WTC11 (cell line): ENCODE data around the gene RBM19. TPM values are rescaled to one million over a fixed set of nuclear protein-coding genes. Genes with fewer than 3 reads are reported as not detected.

Experiments used
- ATAC-seq: fragments of 200-7000 bp; cut with Tn5 transposase; 2 replicates; pipeline ENCODE4 v1.10.0; 2021; ENCODE audit warnings: mild to moderate bottlenecking, moderate library complexity
- CTCF ChIA-PET: fragments of 300-600 bp; sonication (Branson Sonifier 250); formaldehyde crosslinking; loops from one replicate; lab custom pipeline; 2021; ENCODE audit warnings: antibody characterized with exemption; lab: Charles Lee
- POLR2A ChIA-PET: fragments of 350-600 bp; sonication (Branson Sonifier 250); formaldehyde crosslinking; loops from one replicate; lab custom pipeline; 2021; ENCODE audit warnings: antibody characterized with exemption; lab: Charles Lee
- DNase-seq: peaks from one replicate; pipeline ENCODE4 v3.0.0; 2021; ENCODE audit warnings: low spot score
- H3K27ac Mint-ChIP-seq: 2 replicates; pipeline ENCODE4 v1.8.0; 2021; ENCODE audit warnings: mixed read lengths
- H3K27me3 Mint-ChIP-seq: 2 replicates; pipeline ENCODE4 v1.8.0; 2021; ENCODE audit warnings: low read depth, mild to moderate bottlenecking, moderate library complexity, mixed read lengths
- H3K36me3 Mint-ChIP-seq: 2 replicates; pipeline ENCODE4 v1.8.0; 2021; ENCODE audit warnings: mixed read lengths
- H3K4me1 Mint-ChIP-seq: 2 replicates; pipeline ENCODE4 v1.8.0; 2022; ENCODE audit warnings: mixed read lengths
- H3K4me3 Mint-ChIP-seq: 2 replicates; pipeline ENCODE4 v1.8.0; 2021; ENCODE audit warnings: mild to moderate bottlenecking, moderate library complexity, mixed read lengths
- H3K9me3 Mint-ChIP-seq: 2 replicates; pipeline ENCODE4 v1.8.0; 2021; ENCODE audit warnings: mixed read lengths
- AR ChIP-seq: fragments of 250-450 bp; sonication (Bioruptor Pico); IDR thresholded peaks from 2 replicates; pipeline ENCODE4 v1.9.0; 2021; ENCODE audit warnings: mild to moderate bottlenecking
- ATF1 ChIP-seq: sonication (generic); formaldehyde crosslinking; IDR thresholded peaks from 2 replicates; pipeline ENCODE4 v1.8.1; 2023; ENCODE audit warnings: mild to moderate bottlenecking, moderate library complexity, missing genetic modification reagents
- FOXP1 ChIP-seq: sonication (generic); formaldehyde crosslinking; IDR thresholded peaks from 2 replicates; pipeline ENCODE4 v1.8.0; 2022; ENCODE audit warnings: missing genetic modification reagents, mild to moderate bottlenecking, moderate library complexity, borderline replicate concordance
- MLX ChIP-seq: sonication (generic); formaldehyde crosslinking; IDR thresholded peaks from 2 replicates; pipeline ENCODE4 v1.8.1; 2023; ENCODE audit warnings: mild to moderate bottlenecking, missing genetic modification reagents, moderate library complexity
- STAT6 ChIP-seq: sonication (generic); formaldehyde crosslinking; conservative IDR thresholded peaks from 2 replicates; pipeline ENCODE4 v1.8.1; 2023; ENCODE audit warnings: mild to moderate bottlenecking, low read depth, missing genetic modification reagents, moderate library complexity
- TCF7 ChIP-seq: sonication (generic); formaldehyde crosslinking; IDR thresholded peaks from 2 replicates; pipeline ENCODE4 v1.8.0; 2022; ENCODE audit warnings: mild to moderate bottlenecking, low read depth, missing genetic modification reagents, moderate library complexity
- TEAD4 ChIP-seq: sonication (generic); formaldehyde crosslinking; IDR thresholded peaks from 2 replicates; pipeline ENCODE4 v1.8.0; 2022; ENCODE audit warnings: mild to moderate bottlenecking, missing genetic modification reagents
- ZNF121 ChIP-seq: sonication (generic); formaldehyde crosslinking; IDR thresholded peaks from 2 replicates; pipeline ENCODE4 v1.8.0; 2023; ENCODE audit warnings: missing genetic modification reagents
- total RNA-seq: library from RNA; stranded (reverse); gene quantifications from 3 replicates; pipeline ENCODE4 v1.2.3, GENCODE V29; 2021
- TF ChIP-seq, protein P1 (sequence below): fragments of 250-450 bp; sonication (Bioruptor Pico); IDR thresholded peaks from 2 replicates; pipeline ENCODE4 v1.9.0; 2021; ENCODE audit warnings: mild to moderate bottlenecking, borderline replicate concordance
- TF ChIP-seq, protein P2 (sequence below): sonication (generic); formaldehyde crosslinking; IDR thresholded peaks from 2 replicates; pipeline ENCODE4 v1.8.0; 2023; ENCODE audit warnings: missing genetic modification reagents, mild to moderate bottlenecking, borderline replicate concordance

RBM19 gene
- total RNA-seq, 1 experiment from 2014 or later, result 60.1 TPM

DNA sequence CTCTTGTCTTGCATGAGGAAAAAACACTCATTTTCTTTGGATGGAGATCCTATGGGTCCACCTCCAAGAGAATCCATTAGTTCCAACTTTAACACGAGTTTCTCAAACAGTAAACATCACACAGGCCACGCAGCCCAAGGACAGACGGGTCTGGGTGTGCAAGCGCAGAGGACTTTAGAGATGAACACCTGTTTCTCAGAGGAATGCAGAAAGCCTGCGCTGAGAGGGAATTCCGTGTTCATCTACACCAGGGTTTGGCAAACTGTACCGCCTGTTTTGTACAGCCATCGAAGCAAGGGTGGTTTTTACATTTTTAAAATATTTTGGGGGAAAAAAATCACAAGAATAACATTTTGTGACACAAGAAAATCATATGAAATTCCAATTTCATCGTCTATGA is 79.4 kb downstream of the RBM19 start (continued):
- TF ChIP-seq, protein P1, sequence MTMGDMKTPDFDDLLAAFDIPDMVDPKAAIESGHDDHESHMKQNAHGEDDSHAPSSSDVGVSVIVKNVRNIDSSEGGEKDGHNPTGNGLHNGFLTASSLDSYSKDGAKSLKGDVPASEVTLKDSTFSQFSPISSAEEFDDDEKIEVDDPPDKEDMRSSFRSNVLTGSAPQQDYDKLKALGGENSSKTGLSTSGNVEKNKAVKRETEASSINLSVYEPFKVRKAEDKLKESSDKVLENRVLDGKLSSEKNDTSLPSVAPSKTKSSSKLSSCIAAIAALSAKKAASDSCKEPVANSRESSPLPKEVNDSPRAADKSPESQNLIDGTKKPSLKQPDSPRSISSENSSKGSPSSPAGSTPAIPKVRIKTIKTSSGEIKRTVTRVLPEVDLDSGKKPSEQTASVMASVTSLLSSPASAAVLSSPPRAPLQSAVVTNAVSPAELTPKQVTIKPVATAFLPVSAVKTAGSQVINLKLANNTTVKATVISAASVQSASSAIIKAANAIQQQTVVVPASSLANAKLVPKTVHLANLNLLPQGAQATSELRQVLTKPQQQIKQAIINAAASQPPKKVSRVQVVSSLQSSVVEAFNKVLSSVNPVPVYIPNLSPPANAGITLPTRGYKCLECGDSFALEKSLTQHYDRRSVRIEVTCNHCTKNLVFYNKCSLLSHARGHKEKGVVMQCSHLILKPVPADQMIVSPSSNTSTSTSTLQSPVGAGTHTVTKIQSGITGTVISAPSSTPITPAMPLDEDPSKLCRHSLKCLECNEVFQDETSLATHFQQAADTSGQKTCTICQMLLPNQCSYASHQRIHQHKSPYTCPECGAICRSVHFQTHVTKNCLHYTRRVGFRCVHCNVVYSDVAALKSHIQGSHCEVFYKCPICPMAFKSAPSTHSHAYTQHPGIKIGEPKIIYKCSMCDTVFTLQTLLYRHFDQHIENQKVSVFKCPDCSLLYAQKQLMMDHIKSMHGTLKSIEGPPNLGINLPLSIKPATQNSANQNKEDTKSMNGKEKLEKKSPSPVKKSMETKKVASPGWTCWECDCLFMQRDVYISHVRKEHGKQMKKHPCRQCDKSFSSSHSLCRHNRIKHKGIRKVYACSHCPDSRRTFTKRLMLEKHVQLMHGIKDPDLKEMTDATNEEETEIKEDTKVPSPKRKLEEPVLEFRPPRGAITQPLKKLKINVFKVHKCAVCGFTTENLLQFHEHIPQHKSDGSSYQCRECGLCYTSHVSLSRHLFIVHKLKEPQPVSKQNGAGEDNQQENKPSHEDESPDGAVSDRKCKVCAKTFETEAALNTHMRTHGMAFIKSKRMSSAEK (CRISPR knock-in tag), result no peak
- TF ChIP-seq, protein P2, sequence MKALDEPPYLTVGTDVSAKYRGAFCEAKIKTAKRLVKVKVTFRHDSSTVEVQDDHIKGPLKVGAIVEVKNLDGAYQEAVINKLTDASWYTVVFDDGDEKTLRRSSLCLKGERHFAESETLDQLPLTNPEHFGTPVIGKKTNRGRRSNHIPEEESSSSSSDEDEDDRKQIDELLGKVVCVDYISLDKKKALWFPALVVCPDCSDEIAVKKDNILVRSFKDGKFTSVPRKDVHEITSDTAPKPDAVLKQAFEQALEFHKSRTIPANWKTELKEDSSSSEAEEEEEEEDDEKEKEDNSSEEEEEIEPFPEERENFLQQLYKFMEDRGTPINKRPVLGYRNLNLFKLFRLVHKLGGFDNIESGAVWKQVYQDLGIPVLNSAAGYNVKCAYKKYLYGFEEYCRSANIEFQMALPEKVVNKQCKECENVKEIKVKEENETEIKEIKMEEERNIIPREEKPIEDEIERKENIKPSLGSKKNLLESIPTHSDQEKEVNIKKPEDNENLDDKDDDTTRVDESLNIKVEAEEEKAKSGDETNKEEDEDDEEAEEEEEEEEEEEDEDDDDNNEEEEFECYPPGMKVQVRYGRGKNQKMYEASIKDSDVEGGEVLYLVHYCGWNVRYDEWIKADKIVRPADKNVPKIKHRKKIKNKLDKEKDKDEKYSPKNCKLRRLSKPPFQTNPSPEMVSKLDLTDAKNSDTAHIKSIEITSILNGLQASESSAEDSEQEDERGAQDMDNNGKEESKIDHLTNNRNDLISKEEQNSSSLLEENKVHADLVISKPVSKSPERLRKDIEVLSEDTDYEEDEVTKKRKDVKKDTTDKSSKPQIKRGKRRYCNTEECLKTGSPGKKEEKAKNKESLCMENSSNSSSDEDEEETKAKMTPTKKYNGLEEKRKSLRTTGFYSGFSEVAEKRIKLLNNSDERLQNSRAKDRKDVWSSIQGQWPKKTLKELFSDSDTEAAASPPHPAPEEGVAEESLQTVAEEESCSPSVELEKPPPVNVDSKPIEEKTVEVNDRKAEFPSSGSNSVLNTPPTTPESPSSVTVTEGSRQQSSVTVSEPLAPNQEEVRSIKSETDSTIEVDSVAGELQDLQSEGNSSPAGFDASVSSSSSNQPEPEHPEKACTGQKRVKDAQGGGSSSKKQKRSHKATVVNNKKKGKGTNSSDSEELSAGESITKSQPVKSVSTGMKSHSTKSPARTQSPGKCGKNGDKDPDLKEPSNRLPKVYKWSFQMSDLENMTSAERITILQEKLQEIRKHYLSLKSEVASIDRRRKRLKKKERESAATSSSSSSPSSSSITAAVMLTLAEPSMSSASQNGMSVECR (CRISPR knock-in tag), result no peak
- no peak for TF ChIP-seq MLX (CRISPR knock-in tag)

DNA sequence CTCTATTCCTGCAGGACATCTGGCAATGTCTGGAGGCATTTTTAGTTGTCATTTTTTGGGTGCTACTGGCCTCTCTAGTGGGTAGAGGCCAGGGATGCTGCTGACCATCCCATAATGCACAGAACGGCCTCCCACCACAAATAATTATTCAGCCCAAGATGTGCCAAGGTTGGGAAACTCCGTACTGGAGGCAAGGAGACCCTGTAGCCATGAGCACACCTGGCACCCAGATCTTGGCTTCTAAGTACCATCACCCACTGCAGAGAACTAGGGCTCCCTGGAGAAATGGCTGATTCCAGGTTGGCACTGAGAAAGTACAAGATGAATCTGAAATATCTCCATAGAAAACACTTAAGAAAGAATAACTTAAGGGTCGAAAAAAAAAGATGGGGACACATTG is 81.7 kb downstream of the RBM19 start:
- ChIA-PET POLR2A (no interaction called here), CTCF (no interaction called here)
- peaks cover 12% of the 10 kb centered on the region for H3K9me3 Mint-ChIP-seq
- no peak for ATAC-seq
- no peaks in the 10 kb centered on the region for H3K27me3 Mint-ChIP-seq
- TF ChIP-seq ATF1, result no peak
- TF ChIP-seq TEAD4, result no peak
- TF ChIP-seq TCF7 (CRISPR knock-in tag), result no peak
- no peak for TF ChIP-seq ZNF121 (CRISPR knock-in tag)
- no peak for TF ChIP-seq FOXP1 (CRISPR knock-in tag)
- TF ChIP-seq STAT6, result no peak
- TF ChIP-seq AR (CRISPR knock-in tag), result no peak
- H3K27ac Mint-ChIP-seq, result no peak overlapping the region
- no peak for DNase-seq
- H3K36me3 Mint-ChIP-seq, result peaks cover 24% of the 10 kb centered on the region
- no peak overlapping the region for H3K4me3 Mint-ChIP-seq
- H3K4me1 Mint-ChIP-seq, result no peaks in the 10 kb centered on the region
